Lower leg skin (tissue), 4 donors: Measurements from ENCODE around the gene HSPBP1. TPM values are rescaled to one million over a fixed set of nuclear protein-coding genes. Genes with fewer than 3 reads are reported as not detected.

Source experiments
- DNase-seq, 2 donors: peaks; one replicate each; pipeline ENCODE4 v3.0.0-alpha.2; 2019; ENCODE audit warnings: low spot score in 2 of 2
- H3K4me3 ChIP-seq: fragments of 200-600 bp; sonication (generic); 2 replicates; pipeline ENCODE4 v1.5.1; 2017; ENCODE audit warnings: mild to moderate bottlenecking, low read depth; ENCODE audit not compliant: poor library complexity, severe bottlenecking
- POLR2A ChIP-seq, 2 donors: fragments of 450-650 bp; IDR thresholded peaks; one replicate each; pipeline ENCODE4 v1.6.1; 2016 to 2017; ENCODE audit warnings: antibody characterized with exemption in 2 of 2, mild to moderate bottlenecking in 1 of 2, moderate library complexity in 1 of 2
- WGBS, 2 donors: methylation state at CpG; one replicate each; pipeline ENCODE4 v1.1.5; 2018; 5-methylcytosine and 5-hydroxymethylcytosine counted together
- intact Hi-C: fragments of 100-400 bp; cut with DNase I; formaldehyde crosslinking; loops from one replicate; pipeline ENCODE4 v1.15.0; 2023; ENCODE audit warnings: low total_unique reads
- total RNA-seq, 4 donors: library from RNA; depleted of rRNA; stranded (reverse); fragments of >200 nt; gene quantifications; one replicate each; pipeline ENCODE4 v1.1.0, GENCODE V29; 2016
- TF ChIP-seq, protein P1 (sequence below), 3 donors: fragments of 450-650 bp; IDR thresholded peaks; one replicate each; pipeline ENCODE4 v1.5.1; 2016; ENCODE audit warnings: antibody characterized with exemption in 3 of 3, mild to moderate bottlenecking in 3 of 3, moderate library complexity in 2 of 3

HSPBP1 gene
- total RNA-seq, 4 donors from 2014 or later: 17.8 to 35.5 (median 25.6) TPM

DNA sequence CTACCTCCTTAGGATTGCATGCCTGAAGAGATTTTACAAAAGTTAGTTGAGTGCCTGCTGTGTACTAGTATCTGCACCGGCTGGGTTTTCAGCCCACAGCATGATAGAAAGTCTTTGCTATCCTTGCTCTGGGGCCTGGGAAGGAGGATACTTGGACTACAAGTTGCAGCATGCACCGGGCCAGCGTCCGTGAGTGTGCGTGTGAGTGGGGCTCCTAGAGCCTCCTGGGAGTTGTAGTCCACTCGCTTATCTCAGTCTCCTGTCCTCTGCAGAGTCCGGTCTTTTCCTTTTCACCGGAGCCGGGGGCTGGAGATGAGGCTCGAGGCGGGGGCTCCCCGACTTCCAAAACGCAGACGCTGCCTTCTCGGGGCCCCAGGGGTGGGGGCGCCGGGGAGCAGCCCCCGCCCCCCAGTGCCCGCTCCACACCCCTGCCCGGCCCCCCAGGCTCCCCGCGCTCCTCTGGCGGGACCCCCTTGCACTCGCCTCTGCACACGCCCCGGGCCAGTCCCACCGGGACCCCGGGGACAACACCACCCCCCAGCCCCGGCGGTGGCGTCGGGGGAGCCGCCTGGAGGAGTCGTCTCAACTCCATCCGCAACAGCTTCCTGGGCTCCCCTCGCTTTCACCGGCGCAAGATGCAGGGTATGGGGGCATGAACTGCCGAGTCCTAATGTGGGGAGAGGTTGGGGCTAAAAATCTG is 24.5 kb upstream of the HSPBP1 start:
- intact Hi-C loops: no loop called here
- TF ChIP-seq, protein P1, sequence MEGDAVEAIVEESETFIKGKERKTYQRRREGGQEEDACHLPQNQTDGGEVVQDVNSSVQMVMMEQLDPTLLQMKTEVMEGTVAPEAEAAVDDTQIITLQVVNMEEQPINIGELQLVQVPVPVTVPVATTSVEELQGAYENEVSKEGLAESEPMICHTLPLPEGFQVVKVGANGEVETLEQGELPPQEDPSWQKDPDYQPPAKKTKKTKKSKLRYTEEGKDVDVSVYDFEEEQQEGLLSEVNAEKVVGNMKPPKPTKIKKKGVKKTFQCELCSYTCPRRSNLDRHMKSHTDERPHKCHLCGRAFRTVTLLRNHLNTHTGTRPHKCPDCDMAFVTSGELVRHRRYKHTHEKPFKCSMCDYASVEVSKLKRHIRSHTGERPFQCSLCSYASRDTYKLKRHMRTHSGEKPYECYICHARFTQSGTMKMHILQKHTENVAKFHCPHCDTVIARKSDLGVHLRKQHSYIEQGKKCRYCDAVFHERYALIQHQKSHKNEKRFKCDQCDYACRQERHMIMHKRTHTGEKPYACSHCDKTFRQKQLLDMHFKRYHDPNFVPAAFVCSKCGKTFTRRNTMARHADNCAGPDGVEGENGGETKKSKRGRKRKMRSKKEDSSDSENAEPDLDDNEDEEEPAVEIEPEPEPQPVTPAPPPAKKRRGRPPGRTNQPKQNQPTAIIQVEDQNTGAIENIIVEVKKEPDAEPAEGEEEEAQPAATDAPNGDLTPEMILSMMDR (IDR thresholded peaks at IDR 0.05): no peak
- TF ChIP-seq POLR2A (IDR thresholded peaks at IDR 0.05): no peak
- 88 to 92% methylated on average over 34 to 36 of the region's 39 CpGs for WGBS, 2 donors
- DNase-seq: no peak
- no peak overlapping the region for H3K4me3 ChIP-seq

DNA sequence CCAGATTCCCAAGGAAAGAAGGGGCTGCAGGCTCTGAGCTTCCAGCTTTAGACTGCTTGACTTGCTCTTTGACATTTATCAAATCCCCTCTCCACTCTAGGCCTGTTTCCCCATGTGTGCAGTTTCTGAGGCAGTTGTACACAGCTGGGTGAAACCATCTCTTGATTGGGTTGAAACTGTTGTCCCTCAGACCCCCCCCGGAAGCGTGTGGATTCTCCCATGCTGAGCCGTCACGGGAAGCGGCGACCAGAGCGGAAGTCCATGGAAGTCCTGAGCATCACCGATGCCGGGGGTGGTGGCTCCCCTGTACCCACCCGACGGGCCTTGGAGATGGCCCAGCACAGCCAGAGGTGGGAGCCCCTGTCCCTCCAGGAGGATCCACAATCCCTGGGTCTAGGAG is 23.6 kb upstream of the HSPBP1 start:
- WGBS, 2 donors: 92 to 94% methylated on average over 11 of the region's 11 CpGs
- TF ChIP-seq, protein P1 (IDR thresholded peaks at IDR 0.05): no peak
- no peak for TF ChIP-seq POLR2A (IDR thresholded peaks at IDR 0.05)
- H3K4me3 ChIP-seq: no peak overlapping the region
- no peak for DNase-seq
- intact Hi-C loops: no loop called here

GRCh38 chr19:55302318-55302703 is 22.4 kb upstream of the HSPBP1 start:
- DNase-seq: no peak
- intact Hi-C loops: no loop called here
- TF ChIP-seq, protein P1 (IDR thresholded peaks at IDR 0.05): no peak
- TF ChIP-seq POLR2A (IDR thresholded peaks at IDR 0.05): no peak
- WGBS, 2 donors: 78 to 81% methylated on average over 12 of the region's 12 CpGs
- H3K4me3 ChIP-seq: no peak overlapping the region

DNA sequence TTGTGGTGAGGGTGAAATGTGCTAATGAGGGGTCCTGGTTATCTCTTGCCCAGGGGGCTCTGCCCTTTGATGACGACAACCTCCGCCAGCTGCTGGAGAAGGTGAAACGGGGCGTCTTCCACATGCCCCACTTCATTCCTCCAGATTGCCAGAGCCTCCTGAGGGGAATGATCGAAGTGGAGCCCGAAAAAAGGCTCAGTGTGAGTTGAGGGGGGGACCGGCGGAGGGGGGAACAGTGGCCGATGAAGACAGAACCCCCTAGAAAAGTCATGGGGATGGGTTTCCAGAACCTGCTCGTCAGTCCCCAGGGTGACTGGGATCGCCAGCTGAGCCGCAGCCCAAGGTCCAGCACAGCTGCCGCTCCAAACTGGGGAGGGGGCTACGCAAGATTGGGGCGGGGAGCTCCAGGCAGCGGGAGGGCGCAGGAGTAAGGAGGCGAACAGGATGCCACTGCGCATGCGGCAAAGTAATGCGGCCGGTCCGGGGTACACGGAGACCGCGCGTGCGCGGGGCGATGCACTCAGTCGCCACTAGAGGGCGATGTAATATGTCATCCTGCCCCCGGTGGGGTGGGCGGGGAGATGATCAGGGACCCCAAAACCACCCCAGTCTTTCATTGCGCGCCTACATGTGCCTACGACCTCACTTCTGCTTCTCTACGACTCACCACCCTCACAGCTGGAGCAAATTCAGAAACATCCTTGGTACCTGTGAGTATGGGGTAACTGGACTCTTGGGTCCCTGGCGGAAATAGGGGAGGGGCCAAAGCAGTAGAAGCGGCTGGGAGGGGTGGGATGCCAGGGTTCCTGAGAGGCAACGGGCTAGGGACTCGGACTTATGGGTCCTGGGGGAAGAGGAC is 21.8 kb upstream of the HSPBP1 start:
- peak; percentile 75 to 97 for DNase-seq

GRCh38 chr19:55300886-55301458 is 21.1 kb upstream of the HSPBP1 start:
- intact Hi-C loops: no loop called here
- whole genome bisulfite sequencing, 2 donors: 70 to 71% methylated on average over 15 of the region's 15 CpGs
- TF ChIP-seq POLR2A (IDR thresholded peaks at IDR 0.05): no peak
- TF ChIP-seq, protein P1 (IDR thresholded peaks at IDR 0.05): no peak
- no peak for DNase-seq
- H3K4me3 ChIP-seq: no peak overlapping the region

More for the DNA sequence above, 21.8 kb upstream of the HSPBP1 start:
- WGBS, 2 donors: 16% methylated on average over 29 to 42 of the region's 42 CpGs
- no peak overlapping the region for H3K4me3 ChIP-seq
- intact Hi-C loops: no loop called here
- TF ChIP-seq, protein P1 (IDR thresholded peaks at IDR 0.05): no peak
- TF ChIP-seq POLR2A (IDR thresholded peaks at IDR 0.05): no peak
